GM10266 (cell line): ENCODE results near the gene CREB3L4.

Experiments used
- DNase-seq: peaks from one replicate; pipeline ENCODE4 v3.0.0; 2012; ENCODE audit errors: extremely low spot score
- TF ChIP-seq, protein P1 (sequence below): IDR thresholded peaks from 2 replicates; pipeline ENCODE4 v1.5.1; 2012; ENCODE audit warnings: mild to moderate bottlenecking, low read depth; ENCODE audit not compliant: control insufficient read depth, insufficient read depth; ENCODE audit errors: missing control alignments

The CREB3L4 gene

DNA sequence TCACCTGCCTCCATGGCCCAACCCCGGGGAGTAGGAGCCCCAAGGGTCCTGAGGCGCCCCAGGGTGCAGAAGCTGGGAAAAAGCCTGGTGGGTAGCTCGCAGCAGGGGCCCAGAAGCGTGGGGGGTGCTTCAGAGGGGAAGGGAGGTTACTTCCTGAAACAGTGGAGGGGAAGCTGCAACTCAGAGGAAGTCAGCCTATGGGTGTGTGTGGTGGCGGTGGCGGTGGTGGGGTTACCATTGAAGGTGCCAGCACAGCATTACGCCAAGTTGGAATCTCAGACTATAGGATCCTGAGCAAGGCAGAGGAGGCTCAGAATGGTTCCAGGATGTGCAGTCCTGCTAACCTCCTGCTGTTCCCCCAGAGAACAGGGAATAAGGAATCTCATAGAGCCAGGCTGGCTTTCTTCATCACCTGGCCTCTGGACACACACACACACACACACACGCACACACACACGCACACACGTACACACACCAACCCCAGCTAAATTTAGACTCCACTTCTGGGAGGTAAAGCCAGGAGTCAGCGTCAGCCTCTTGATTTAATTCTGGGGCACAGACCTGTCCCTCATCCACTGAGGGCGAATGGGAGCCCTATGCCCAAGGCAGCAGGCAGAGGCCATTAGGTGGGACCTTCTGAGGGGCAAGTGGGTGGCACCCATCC lies 22.4 kb upstream of the CREB3L4 start:
- TF ChIP-seq, protein P1, sequence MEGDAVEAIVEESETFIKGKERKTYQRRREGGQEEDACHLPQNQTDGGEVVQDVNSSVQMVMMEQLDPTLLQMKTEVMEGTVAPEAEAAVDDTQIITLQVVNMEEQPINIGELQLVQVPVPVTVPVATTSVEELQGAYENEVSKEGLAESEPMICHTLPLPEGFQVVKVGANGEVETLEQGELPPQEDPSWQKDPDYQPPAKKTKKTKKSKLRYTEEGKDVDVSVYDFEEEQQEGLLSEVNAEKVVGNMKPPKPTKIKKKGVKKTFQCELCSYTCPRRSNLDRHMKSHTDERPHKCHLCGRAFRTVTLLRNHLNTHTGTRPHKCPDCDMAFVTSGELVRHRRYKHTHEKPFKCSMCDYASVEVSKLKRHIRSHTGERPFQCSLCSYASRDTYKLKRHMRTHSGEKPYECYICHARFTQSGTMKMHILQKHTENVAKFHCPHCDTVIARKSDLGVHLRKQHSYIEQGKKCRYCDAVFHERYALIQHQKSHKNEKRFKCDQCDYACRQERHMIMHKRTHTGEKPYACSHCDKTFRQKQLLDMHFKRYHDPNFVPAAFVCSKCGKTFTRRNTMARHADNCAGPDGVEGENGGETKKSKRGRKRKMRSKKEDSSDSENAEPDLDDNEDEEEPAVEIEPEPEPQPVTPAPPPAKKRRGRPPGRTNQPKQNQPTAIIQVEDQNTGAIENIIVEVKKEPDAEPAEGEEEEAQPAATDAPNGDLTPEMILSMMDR: no peak
- peak; percentile 85 for DNase-seq

DNA sequence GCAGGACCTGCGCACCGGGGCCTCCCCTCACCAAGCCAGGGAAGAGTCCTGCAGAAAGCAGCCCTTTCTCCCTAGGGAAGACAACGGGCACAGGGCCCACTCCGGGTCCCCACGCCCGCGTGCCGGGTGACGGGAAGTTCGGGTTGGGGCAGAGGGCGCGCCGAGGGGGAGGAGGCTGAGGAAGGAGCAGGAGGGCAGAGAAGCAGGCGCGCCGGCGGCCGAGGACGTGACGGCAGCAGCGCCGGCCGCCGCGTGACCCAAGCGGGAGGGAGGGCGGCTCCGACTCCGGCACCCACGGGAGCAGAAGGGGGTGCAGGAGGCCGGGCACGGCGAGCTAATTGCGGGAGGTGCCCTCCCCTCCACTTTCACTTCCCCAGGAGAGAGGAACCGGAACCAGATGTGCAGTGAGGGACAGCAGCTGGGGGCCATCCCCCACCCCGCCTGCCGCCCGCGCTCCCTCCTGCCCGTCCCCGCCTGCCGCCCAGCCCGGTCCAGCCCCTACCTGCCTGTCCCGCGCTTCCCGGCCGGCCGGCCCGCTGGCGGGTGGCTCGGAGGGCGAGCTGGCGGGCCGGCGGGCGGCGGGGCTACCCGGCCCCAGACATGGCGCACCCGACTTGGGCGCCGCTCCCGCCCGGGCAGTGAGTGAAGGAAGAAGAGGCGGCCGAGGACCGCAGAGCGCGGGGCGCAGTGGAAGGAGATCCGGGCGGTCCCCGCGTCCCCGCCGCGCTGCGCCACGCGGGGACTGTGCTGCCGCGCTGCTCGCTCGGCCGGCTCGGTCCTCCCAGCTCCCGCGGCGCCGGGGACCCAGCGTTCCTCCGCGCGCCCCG lies 21.7 kb upstream of the CREB3L4 start:
- TF ChIP-seq, protein P1: no peak
- DNase-seq: peak; percentile 94

DNA sequence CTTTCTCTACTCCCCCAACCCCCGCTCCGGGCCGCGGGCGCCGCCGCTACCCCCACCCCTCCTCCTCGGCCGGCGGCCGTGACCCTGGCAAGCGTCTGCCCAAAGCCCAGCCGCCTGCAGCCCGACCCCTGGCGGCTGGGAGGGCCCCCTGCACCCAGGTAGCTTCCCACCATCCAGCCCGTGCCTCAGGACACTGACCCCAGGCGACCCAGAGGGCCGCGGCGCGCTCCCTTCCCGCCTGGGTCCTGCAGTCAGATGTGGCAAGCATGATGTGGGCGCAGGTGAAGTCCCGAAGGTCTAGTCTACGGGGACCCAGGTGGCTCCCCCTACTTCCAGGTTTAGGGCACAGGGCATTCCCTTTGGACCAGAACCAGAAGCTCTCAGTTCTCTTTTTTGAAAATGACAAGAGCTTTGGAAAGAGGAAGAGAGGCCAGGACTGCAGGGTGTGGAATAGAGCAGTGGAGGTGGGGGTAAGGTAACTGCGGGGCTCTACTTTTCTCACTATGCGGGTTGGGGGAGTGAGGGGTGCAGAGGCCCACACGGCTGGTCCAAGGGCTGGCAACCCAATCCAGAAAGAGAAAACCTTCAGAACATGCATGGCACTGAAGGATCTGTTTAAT lies 21.0 kb upstream of the CREB3L4 start, which contains the start of gene DENND4B:
TSS of gene DENND4B (minus strand) at position 97 of the 620 bp plus-strand sequence. CDS start 2,344 bp downstream, outside the sequence.
- TF ChIP-seq, protein P1: peak; percentile 97
- peak; percentile 96 for DNase-seq

DNA sequence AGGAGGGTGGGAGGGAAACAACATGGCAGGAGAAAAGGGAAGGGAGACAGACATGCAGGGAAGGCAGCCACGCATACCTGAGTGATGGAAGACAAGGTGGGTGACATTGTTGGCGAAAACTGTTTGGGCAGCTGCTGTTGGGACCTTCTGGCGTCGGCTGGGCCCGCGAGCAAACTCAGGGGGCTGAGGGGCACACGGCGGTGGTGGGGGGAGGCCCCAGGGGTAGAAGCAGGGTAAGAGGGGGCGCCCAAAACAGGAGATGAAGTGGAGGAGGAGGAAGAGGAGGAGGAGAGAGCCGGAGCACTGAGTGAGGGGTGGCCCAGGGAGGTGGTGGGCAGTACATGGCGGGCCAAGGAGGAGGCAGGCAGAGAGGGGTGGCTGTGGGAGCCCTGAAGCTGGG lies 16.5 kb upstream of the CREB3L4 start:
- DNase-seq: no peak

DNA sequence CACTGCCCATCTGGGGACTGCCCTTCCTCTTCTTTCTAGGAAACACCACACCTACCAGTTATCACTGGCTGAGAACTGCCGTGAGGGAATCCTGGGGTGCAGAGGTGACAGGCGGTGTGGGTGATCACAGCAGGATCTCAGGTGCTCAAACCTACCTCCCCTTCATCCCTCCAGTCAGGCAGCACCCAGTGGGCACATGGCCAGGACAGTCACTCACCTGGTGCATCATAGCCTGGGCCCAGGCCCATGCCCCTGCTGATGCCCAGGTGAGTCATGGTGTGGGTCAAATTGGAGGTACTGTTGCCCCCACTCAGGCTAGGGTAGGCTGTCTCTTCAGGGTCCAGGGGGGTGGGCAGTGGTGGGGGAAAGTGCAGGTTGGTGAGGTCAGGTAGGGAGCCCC lies 15.9 kb upstream of the CREB3L4 start:
- TF ChIP-seq, protein P1: no peak
- no peak for DNase-seq

More for the DNA sequence above, 16.5 kb upstream of the CREB3L4 start:
- TF ChIP-seq, protein P1: no peak

DNA sequence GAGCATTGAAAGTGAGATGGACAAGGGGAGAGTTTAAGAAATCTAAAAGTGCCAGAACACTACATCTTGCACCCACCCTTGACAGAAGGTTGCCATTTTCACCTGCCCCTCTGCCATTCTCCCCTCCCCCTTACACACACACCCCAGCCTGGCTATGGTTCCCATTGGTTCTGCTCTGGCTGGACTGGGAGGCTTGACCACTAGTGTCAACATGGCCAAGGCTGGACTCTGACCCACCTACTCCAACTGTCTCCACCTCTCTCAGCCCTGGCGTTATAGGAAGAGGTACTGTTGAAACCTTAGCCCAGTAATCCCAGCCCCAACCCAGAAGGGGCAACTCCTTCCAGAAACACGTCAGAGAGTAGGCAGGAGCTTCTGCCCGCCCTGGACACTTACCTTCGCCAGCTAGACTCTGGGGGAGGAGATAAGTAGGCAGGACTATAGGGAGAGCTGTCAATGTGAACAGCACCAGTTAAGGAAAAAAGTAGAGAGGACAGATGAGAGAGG lies 13.8 kb upstream of the CREB3L4 start:
- TF ChIP-seq, protein P1: no peak
- DNase-seq: no peak
